ENCODE measurements around the gene NRG2.

Gene NRG2

GRCh38 chr5:139851558-139851957 is 191.5 kb downstream of the NRG2 start:
- no peak for DNase-seq

GRCh38 chr5:139850423-139851016 is 192.6 kb downstream of the NRG2 start:
- no peak for DNase-seq

- DNase-seq: no peak
Observed at GRCh38 chr5:139849942-139850341, 193.2 kb downstream of the NRG2 start.

GRCh38 chr5:139849501-139849900 is 193.6 kb downstream of the NRG2 start:
- DNase-seq: no peak

- DNase-seq: no peak
Observed at GRCh38 chr5:139848508-139849100, 194.5 kb downstream of the NRG2 start.

DNA sequence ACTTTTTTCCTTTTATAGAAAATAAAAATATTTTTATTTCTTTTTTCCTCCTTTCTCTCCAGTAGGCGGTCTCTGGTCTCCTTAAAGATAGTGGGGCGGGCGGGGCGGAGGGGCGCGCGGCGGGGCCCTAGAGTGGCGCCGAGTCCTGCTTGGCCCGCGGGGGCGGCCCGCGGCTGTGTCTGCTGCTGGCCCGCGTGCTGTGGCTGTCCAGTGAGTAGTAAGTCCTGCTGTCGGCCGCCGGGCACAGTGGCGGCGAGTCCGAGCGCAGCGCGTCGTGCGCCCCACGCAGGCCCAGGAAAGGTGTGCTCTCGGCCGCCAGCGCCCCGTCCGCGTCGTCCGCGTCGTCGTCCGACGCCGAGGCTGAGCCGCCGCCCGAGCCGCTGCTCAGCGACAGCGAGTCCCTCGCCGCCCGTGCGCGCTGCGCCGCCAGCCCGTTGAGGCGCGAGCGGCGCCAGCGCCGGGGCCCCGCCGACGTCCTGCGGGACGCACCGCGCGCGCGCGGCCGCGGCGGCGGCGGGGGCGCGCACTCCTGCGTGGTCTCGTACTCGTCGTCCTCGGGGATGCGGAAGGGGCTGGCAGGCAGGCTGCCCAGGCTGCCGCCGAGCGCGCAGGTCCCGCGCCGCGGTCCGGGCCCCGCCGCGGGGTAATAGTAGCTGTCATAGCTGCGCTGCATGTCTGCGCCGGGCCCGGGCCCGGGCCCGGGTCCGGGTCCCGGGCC is 195.2 kb downstream of the NRG2 start:
- no peak for DNase-seq

GRCh38 chr5:139847091-139847490 is 196.0 kb downstream of the NRG2 start:
- DNase-seq: no peak

DNA sequence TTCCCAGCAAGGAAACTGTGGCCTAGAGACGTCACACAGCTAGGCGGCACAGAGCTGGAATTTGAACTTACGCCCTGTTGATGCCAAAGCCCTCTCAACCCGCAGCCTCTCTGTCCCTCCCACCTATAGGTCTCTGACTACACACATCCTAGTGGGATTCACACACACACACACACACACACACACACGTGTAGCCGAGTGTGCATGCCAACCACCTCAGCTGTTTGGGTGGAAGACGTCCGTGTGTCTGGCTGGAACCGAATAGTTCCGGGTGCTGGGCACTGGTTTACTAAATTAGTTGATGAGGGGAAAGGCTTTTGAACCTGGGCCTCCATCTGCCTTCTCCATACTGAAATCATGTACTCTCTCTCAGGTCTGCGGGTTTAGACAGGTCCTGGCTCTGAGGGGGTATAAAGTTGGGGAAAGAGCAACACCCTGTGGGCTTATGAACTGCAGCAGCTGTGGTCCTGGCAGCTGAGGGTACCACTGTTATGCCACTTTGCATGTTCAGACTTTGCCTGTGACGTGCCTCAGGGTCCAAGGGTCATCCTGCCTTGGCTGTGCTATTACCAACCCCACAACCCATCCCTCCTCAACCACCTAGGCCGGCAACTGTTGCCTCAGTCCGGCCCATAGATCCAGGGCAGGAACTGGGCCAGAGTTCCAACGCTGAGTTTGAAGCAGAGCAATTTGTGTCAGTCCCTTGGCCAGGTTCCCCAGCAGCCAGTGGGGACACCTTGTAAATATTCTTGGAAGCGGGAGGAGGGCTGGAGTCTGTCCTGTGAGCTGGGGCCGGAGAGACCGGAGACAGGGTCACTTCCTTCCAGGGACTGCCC is 197.0 kb downstream of the NRG2 start:
- DNase-seq: no peak

DNA sequence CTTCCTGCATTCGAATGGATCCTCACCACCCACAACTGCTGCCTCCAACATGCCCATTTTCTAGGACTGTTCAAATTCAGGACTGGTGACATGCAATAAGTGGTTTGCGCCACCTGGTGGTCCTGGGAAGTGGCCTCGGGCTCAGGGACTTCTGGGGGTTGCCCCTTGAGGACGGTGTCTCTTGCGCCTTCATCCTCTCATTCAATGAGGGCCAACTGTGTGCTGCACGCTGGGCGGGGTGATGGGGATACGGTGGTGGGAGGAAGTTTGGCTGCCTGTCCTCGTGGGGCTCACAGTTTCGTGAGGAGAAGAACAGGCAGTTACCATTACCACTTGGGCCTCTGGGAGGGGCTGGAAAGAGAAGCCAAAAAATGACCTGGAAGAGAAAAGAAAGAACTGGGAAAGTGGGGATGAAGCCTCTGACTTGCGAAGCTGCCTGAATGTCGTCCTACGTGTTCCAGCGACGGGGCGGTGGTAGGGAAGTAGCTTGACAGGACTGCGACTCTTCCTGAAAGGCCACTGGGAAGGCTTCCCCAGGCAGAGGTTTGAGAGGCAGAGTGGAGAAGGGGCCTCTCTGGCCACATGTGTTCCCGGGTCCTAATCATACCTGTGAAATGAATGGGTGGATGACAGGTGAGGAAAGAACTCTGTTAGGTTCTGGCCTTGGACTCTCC is 198.5 kb downstream of the NRG2 start:
- DNase-seq: peak; percentile 33 to 84

- no peak for DNase-seq
Observed at GRCh38 chr5:139843991-139844390, 199.1 kb downstream of the NRG2 start.

DNA sequence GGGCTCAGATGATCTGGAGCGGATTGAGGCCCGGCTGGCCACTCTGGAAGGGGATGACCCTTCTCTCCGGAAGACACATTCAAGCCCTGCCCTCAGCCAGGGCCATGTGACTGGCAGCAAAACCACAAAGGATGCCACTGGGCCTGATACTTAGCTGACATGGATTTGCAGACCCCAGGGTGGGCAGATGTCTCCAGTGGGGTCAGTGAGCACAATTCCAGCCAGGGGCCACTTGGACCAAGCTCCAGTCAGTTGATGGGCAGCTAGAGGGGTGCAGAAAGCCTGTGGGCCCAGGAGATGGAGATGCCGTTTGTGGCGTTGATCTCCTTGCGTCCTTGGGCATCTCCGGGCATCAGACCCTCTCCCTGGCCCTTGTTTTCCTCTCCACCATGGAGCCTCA is 200.8 kb downstream of the NRG2 start:
- no peak for DNase-seq

- DNase-seq: no peak
Observed at GRCh38 chr5:139841549-139841948, 201.6 kb downstream of the NRG2 start.

- DNase-seq: no peak
Observed at GRCh38 chr5:139839918-139840317, 203.2 kb downstream of the NRG2 start.

- DNase-seq: no peak
Observed at GRCh38 chr5:139839232-139839815, 203.8 kb downstream of the NRG2 start.

DNA sequence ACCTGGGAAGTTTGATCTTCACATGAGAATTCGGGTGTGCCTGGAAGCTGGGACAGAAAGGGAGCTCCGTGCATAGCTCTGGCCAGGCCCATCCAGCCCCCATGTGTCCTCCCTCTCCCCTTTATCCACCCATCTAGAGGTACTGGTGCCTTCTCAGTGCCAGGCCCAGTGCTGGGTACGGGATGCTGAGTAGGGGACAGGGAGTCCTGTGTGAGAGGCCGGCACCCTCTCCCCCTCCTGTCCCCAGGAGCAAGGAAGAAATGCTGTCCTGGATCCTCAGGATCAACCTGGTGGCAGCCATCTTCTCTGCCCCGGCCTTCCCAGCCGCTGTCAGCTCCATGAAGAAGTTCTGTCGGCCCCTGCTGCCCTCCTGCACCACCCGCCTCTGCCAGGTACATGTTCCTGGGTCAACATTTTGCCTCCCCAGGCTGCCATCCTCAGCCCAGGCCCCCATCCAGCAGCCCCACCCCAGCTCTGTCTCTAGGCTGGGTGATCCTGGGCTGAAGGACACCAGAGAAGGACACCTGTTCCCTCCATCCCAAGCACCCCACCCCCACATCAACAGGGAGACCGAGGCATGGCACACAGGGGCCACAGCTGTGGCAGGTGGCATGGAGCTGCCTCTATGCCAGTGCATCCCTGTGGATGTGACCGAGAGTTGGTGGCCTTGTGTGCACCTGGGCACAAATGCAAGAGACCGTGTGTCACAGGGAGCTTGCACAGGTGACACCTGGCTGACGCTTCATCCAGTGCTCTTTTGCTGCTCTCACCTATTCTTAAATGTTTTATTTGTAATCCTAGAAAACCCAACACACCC is 204.5 kb downstream of the NRG2 start:
- no peak for DNase-seq

- DNase-seq: no peak
Observed at GRCh38 chr5:139837711-139838380, 205.3 kb downstream of the NRG2 start.

DNA sequence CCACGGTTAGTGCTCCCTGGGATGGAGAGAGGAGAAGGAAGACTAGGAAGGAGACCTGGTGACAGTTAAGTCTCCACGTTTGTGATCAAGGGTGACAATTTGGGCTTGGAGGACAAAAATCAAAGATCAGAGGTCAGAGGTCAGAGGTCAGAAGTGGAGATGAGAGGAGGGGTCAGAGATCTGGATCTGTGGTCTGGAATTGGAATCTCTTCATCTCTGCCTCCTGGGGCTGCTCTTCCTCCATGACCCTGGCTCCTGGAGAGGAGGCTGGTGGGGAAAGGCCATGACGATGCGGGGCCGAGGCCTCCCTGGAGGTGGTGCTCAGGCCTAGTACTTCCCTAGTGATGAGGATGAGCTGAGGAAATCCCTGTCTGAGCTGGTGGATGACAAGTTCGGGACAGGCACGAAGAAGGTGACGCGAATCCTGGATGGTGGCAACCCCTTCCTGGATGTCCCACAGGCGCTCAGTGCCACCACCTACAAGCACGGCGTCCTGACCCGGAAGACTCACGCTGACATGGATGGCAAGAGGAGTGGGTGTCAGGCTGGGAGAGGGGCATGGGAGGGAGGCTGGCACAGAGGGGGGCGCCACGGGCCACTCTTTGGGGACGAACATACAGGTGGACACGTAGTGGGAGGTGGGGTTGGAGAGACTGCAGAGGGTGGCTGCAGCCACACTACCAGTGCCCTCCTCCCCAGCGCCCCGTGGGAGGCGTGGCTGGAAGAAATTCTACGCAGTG is 206.5 kb downstream of the NRG2 start:
- DNase-seq: no peak

GRCh38 chr5:139835656-139836055 is 207.4 kb downstream of the NRG2 start:
- DNase-seq: no peak

DNA sequence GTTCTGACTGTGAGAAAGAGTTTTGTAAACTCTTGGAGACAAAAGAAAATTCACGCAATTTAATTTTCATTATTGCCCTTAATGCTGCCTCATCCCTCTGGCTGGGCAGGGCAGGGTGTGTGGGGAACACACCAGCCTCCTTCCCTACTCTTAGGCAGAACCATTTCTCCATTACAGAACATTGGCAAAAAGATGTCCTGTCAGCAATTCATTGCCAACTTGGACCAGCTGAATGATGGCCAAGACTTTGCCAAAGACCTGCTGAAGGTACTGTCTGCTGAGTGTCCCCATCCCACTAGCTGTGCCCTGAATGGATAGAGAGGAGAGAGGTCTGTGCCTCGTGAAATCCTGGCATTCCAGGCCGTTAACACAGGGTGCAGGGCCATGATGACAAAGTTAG is 209.6 kb downstream of the NRG2 start:
- no peak for DNase-seq

DNA sequence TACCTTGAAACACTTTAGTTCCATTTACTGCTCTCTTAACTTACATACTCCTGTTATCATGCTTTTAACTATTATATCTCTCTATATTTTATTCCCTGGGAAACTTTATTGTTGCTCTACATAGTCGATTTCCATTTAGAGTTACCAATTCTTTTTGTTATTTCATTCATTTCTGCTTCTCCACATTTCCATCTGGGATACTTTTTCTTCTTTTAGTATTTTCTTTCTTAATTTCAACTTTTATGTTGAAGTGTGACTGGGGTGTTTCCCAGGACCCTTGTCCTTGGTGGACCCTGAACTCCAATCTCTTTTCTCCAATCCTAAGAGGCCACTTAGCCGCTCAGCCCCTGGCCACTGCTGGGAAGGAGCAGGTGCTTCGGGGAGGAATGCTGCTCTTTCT is 211.5 kb downstream of the NRG2 start:
- no peak for DNase-seq
